HG02885 (cell line): ENCODE results near the gene PIAS1.
"Not testable (repeated sequence)": the region's sequence is repeated elsewhere in the genome, so short reads cannot be mapped to it uniquely, and the experiment has no call there.

ENCODE experiments used
- ATAC-seq: cut with Tn5 transposase; IDR thresholded peaks from one replicate; pipeline ENCODE4 v1.9.1; 2021; ENCODE audit warnings: mild to moderate bottlenecking; ENCODE audit not compliant: unreplicated experiment, poor library complexity

PIAS1 gene

DNA sequence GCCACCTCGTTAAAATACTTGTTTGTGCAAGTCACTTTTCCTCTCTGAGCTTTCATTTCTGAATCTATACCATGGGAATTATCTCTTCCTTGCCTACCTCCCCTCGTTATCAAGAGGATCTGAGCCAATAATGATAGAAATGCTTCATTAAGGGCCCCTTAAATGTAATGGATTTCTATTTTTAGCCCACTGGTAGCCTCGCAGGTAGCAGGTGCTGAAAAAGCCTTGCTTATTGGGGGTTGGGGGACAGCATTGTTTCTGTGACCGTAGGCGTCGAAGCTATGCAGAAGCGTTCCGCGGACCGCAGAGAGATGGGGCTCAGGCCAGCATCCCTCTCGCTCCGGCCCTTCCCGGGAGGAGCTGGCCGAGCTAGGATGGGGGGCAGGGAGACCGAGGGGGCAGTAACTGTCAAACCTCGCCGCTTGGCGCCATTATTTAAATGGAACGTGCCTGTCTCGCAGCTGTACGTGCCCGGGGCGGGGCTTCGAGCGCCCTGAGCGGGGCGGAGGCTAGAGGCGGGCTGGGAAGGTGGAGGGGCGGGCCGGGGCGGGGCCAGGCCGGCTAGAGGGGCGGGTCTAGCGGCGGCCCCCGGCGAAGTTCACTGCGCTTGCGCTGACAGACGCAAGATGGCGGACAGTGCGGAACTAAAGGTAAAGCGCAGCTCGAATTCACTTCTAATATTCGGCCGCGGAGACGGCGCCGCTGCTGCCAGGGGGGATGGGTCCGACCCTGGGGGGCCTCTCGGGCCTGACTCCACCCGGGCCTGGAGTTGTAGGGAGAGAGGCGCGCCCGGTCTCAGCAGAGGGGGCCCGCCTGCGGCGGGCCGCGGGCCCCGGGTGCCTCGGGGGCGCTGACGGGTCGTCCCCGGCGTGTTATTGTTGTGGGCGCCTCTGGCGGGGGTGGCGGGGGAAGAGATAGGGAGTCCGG is at the start of gene PIAS1:
TSS of gene PIAS1 (plus strand) at position 615 of the 927 bp plus-strand sequence. CDS start at position 627, 12 bp downstream.
- peak; percentile 86 for ATAC-seq

DNA sequence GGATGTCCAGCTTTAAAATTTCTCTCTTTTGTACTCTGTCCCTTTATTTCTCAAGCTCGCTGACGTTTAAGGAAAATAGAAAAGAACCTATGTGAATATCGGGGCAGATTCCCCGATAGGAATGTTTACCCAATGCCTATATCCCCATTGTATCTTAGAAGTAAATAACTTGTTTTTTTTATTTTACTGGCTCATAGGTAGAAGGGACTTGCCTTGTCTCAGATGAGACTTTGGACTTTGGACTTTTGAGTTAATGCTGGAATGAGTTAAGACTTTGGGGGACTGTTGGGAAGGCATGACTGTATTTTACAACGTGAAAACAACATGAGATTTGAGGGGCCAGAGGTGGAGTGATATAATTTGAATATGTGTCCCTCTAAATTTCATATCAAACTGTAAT is 46.5 kb upstream of the PIAS1 start:
- ATAC-seq = not testable (repeated sequence)

DNA sequence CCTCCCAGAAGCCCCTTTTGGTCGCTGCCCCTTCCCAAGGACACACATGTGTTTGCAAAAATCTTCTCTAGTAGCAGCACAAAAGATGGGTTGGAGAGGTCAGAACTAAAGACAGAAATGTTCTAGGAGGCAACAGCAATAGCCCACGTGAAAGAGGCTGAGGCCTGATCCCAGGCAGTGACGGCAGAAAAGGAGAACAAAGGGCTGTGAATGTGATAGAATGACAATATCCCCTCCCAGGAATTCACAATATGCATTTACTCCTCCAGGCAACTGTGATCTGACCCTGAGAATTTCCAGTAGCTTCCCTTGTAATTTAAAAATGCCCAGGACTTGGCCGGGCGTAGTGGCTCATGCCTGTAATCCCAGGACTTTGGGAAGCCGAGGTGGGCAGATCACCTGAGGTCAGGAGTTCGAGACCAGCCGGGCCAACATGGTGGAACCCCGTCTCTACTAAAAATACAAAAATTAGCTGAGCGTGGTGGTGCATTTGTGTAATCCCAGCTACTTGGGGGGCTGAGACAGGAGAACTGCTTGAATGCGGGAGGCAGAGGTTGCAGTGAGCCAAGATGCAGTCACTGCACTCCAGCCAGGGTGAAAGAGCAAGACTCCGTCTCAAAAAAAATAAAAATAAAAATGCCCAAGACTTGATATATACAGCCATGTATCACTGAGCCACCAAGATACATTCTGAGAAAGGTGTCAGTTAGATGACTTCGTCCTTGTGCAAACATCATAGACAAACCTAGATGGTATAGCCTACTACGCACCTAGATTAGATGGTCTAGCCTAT is 43.6 kb upstream of the PIAS1 start:
- ATAC-seq = no peak

DNA sequence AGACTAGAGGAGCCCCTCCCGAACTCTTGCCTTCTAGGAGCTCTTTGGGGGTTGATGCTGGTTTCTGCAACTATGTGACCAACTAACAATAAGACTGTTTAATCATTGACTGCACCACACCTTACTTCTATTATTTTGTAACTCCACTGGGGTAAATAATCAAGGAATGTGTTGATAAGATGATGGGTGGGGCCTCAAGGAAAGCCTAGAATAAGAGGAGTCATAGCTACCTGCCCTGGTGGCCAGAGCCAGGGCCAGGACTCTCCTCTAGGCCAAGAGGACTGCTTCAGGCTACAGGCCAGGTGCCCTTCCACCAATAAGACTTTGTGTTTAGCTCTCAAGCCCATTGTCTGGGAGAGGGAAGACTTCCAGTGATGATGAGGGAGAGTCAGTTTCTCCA is 41.2 kb upstream of the PIAS1 start:
- no peak for ATAC-seq

DNA sequence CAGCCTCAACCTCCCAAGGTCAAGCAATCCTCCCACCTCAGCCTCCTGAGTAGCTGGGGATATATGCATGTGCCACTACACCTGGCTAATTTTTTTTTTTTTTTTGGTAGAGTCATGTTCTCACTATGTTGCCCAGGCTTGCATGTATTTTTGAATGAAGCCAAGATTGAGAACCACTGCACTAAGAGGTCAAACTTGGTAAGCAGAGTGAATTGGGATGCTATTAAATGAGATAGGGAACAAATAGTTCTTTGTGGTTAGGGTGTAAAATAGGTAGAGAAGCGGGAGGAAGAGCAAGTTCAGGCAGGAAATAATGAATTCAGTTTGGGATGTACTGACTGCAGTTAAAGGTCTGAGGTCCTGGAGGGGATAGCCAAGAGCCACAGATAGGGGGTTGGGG is 39.9 kb upstream of the PIAS1 start:
- no peak for ATAC-seq

DNA sequence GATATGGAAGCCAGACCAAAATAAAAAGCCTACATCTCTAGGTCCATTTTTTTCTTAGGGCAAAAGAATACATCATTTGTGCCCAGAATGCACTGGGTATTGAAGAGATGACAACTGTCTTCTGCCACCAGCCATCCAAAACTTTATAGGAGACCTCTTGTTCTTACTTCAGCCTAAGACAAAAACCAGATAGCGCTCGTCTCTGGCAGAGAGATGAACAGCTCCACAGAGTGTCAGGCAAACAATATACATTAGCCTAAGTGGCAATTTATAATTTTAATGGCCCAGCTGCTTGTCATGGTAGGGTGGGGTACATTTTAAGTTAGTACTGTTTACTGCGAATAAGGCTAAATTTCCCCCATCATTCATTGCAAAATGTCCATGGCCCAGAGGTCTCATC is 38.9 kb upstream of the PIAS1 start:
- no peak for ATAC-seq

DNA sequence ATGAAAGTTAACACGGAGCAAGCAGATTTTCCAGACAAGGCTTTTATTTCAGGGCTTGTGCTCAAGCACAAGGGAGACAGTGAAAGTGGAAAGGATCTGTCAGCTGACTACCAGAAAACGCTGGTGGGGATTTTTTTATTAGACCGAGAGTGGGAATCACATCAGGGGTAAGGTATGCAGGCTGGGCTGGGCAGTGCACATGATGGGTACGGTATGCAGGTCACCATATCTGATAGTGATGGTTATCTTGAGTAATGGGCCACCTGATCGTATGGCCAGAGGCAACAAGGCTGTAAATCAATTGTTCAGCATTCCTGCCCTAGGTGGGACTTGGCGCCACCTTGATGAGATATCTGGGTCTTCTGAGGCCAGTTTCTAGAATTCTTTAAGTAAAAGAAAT is 36.9 kb upstream of the PIAS1 start:
- ATAC-seq = no peak

DNA sequence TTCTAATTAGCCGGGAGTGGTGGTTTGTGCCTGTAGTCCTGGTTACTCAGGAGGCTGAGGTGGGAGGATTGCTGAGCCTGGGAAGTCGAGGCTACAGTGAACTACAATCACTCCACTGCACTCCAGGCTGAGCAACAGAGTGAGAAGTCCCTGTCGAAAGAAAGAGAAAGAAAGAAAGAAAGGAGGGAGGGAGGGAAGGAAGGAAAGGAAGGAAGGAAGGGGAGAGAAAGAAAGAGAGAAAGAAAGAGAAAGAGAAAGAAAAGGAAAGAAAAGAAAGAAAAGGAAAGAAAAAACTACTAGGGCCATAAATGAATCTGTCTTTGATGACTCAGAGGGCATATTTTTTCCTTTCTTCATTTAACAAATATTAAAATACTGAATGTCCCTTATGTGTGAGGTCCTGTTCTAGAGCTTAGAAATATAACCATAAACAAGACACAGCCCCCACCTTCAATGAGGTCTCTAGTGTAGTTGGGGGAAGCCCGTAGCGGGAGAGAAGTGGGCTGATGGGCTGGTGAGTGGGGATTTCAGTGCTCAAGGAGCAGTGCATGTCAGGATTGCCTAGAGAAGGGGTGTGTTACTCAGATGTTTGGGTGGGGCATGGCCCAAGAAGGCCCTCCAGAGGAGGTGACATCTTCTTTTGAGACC is 35.2 kb upstream of the PIAS1 start:
- ATAC-seq = no peak

DNA sequence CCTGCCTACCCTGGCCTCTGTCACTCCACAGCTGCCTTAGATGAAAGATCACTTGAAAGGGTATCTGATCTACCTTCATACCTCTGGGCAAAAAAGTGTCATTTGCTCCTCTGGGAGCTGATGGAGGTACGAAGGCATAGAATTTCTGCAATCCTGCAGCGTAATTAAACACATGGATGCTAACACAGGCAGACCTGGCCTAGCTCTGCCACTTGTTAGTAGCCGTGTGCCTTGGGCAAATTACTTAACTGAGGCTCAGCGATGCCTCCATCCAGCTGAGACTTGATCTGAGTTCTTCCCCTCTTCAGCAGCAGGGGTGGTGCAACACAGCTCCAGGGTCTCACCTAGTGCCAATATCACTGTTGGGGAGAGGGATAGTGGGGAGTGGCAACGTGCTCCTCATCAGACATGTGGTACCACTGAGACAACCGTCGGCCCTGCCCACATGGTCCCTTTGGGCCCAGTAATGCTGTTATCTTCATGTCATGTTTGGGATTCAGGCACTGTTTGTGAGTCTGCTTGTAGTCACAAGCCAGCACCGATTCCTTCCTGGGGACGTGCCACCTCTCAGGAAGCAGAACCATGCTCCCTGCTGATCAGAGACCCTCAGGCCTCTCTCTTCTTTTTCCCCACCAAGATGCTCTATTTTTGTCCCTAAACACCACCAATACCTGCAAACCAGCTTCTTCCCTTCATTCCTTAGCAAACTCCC is 34.1 kb upstream of the PIAS1 start:
- no peak for ATAC-seq

DNA sequence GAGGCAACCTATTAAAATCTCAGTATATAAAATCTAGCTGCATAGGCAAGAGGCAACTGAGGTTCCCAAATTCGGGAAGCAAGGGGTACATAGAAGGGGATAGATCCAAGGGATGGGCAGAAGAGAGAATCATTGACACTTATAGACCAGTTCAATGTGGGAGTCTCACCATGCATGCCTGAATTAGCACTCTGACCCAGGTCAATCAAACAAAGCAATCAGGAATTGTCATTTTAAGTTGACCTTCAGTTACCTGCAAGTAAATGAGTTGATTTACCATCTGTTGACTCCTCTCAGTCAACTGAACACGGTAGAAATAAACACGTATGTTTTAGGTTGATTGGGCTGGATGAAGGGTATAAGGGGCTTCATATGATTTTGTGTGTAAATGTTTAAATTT is 33.4 kb upstream of the PIAS1 start:
- ATAC-seq = no peak

DNA sequence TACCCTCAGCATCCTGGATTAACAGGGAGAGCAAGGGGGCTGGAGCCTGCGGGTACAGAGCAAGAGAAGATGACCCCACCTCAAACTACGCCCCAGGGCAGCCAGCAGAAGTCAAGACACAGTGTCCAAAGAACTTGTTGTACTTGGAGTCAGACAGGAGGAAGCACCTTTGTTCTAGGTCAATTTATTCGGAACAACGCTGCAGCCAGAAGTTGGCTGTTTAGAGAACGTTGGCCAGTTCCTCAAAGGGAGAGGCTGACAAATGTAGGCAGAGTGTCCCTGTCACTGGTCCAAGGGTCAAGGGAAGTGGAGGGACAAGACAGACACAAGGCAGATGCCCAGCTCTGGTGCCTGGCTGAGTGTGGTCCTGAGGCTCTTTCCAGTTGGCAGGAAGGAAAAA is 32.1 kb upstream of the PIAS1 start:
- no peak for ATAC-seq

DNA sequence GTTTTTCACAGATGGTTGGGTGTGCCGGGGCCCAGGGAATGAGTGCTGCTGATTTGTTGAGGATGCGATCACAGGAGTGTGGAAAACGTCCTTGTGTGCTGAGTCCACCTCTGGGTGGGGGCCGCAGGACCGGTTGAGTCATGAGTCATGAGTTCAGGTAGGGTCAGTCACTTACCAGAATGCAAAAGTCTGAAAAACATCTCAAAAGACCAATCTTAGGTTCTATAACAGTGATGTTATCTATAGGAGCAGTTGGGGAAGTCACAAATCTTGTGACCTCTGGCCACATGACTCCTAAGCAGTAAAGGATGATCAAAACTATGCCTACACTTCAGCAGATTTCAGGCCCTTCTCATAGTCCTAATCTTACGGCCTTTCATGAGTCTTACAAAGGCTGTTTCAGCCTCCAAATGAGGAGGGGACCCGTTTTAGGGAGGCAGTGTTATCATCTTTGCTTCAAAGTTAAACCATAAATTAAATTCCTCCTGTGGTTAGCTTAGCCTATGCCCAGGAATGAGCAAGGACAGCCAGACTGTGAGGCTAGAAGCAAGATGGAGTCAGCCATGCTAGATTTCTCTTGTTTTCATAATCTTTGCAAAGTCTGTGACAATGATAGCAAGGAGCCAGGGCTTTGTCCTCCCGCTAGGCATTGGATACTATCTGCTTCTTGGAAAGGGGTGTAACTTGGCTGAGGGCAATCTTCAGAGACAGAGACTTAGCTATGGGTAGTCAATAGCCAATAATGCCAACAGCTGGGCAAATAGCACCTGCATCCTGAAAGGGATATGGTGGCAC is 30.6 kb upstream of the PIAS1 start:
- ATAC-seq = no peak

DNA sequence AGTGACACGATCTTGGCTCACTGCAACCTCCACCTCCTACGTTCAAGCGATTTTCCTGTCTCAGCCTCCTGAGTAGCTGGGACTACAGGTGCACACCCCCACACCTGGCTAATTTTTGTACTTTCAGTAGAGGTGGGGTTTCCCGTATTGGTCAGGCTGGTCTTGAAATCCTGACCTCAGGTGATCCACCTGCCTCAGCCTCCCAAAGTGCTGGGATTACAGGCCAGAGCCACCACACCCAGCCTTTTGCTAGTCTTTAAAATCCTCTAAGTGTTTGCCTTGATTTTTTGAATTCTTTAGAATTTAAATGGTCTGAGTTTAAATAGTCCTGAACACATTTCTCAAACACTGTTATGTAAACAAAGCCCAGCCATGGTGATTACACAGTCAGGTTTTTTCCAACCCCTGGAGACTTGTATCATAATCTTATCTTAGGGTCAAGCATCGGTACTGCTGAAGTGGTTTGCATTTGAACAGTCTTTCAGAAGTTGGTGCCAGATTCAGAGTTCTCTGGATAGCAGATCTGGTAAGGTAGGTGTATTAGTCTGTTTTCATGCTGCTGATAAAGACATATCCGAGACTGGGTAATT is 28.2 kb upstream of the PIAS1 start:
- ATAC-seq = no peak

DNA sequence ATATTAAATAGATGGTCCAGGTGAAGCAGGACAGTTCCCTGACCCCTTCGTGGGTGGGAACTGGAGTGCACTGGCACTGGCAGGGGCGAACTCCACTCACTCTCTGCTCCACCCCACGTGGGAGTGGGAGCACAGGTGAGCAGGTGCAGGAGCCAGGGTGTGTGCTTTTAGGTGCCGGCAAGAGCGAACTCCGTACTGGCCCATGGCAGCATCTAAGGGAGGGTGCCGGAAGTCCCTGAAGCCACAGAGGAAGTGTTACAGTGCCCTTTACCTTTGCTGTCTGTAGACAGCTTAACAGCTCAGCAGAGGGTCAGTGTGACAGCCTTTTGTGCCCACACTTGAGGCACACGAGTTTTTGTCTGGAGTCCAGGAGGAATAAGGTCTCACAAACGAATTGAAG is 26.7 kb upstream of the PIAS1 start:
- no peak for ATAC-seq

DNA sequence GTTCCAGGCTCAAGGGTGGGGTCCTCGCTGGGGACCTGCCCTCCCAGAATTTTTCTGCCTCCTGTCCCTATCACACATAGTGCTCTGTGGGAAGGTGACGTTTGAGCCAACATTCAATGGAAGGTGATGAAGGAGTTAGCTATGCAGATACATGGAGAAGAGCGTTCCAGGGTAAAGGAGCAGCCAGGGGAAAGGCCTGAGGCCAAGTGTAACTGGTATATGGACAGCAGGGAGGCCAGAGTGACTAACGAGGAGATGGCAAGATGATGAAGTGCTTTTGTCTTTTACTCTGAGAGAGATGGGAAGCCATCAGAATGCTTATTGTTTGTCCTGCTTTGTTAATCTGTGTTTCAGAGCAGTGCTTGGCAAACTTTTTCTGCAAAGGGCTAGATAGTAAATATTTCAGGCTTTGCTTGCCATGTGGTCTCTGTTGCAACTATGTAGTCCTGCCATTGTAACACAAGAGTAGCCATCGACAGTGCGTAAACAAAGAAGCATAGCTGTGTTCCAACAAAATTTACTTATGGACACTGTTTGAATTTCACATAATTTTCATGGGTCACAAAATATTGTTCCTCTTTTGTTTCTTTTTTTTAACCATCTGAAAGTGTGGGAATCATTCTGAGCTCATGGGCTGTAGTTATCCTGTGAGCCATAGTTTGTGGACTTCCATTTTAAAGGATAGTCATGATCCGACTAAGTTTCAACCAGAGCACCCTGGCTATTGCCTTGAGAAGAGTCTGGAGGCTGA is 25.8 kb upstream of the PIAS1 start:
- ATAC-seq = no peak

DNA sequence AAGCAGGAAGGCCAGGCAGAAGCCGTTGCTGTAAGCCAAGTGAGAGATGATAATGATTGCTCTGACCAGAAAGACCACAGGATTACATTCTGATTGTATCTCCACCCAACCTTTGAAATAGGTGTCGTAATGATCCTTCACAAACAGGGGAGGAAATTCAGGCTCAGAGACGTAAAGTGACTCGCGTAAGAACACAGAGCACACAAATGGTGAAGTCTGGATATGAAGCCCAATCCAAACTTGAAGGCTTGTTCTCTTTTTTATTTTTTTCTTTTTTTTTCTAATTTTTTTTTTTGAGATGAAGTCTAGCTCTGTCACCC is 25.3 kb upstream of the PIAS1 start:
- ATAC-seq = no peak

DNA sequence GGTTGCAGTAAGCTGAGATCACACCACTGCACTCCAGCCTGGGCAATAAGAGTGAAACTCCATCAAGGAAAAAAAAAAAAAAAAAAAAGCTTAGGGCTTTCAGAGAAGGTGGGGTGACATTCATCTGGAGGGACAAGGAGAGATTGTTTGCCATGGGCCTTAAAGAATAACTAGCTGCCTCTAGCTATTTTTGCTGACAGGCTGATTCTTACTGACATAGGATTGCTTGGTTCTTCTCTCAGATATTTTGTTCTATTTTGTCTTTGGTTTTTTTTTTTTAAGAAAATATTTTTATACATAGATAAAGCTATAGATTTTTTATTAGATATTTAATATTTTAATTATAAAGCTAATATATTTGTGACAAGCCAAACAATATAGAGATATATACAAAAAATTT is 24.2 kb upstream of the PIAS1 start:
- no peak for ATAC-seq

DNA sequence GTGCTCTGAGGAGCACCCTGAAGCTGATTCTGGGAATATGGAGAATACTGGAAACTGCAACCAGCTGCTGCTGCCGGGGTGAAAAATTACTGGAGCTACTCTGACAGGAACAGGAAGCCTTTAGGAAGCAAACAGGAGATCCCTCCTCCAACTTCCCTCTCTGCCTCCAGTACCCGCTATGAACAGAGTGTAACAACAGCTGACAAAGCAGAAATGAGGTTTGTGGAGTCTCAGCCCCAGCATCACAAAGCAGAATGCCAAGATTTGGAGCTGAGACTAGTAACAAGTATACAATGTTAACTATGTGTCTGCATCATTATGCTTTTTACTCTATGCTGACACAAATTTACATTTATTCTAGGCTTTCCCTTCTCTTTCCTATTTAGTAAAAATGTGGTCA is 22.7 kb upstream of the PIAS1 start:
- ATAC-seq = no peak

DNA sequence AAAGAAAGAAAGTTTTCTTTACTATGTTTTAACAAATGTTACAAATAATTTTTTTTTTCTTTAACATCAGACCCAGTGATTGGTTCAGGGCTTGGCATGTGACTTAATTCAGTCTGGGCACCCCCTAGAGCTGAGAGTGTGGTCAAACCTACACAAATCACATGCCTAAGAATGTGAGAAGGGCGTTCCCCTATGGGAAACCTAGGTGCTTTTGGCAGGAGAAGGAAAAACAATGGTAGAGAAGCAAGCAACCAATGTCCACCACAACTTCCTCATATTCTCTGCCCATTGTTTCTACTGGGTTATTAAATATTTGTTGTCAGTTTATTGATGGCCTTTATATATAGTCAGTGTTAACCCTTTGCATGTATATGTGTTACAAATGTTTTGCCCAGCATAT is 21.4 kb upstream of the PIAS1 start:
- no peak for ATAC-seq
